Measurements from ENCODE around the gene EMC1.
A peak's percentile ranks its signal among the peaks of the same experiment; 100 is the strongest.

EMC1 gene

GRCh38 chr1:19209439-19209989 lies 41.8 kb downstream of the EMC1 start:
- POLR2A ChIA-PET, result interaction anchor here (1.0 to 1.9 kb wide), 2 partner anchors 10 to 43 kb away, joined by 4 to 8 read pairs; partner anchors contain the start of gene MRTO4
- Histone ChIP-seq H3K4me1 (ENCODE audit: control insufficient read depth, insufficient read depth, low read length) (peaks cover 6% of the 10 kb centered on the region; the same call in 1 of the 2 replicates), H3K4me3 (ENCODE audit: low read depth, low read length) (peak overlapping the region; percentile 84)

DNA sequence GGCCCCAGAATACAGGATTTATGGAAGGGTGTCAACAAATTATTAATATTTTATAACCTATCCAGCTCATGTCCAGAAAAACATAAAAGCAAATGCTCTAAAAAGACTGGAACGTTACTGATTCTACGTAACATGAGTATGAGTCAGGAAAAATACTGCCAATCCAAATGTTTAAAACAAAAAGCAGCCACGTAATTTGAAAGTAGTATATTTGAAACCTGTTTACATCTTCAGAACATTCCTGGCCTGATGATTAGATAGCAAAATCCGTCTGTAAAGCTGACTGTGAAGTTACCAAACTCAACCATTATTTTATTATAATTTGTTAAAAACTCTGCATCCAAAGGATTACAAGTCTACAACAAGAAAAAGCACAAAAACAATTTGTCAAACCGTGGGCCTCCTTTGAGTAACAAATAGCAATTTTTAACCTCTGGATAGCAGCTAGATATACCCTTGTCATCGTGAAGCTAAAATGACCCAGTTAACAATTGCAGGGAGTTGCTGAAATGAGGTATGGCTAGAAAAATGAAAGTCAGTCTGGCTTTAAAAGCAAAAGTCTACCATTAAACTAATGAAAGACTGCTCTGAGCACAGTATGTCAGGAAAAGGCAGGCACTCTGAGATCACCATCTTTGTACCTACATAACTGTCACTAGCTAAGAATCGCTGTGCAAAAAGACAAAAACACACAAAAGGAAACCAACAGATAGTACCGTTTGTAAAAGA lies 42.5 kb downstream of the EMC1 start:
- Histone ChIP-seq H3K4me1 (ENCODE audit: control insufficient read depth, insufficient read depth, low read length) (peaks cover 6% of the 10 kb centered on the region; the same call in 1 of the 2 replicates), H3K4me3 (ENCODE audit: low read depth, low read length) (peak overlapping the region; percentile 84), H3K36me3 (ENCODE audit: control insufficient read depth in 2 of 2, insufficient read depth in 1 of 2, low read length in 2 of 2) (peaks cover 0 to 23% of the 10 kb centered on the region in 2 experiments; a peak in 1 of 3 replicates), H3K27ac (ENCODE audit: extremely low read depth, low read depth, low read length) (peak overlapping the region; percentile 65; the same call in 1 of the 2 replicates), H3K9me3 (ENCODE audit: control insufficient read depth, insufficient read depth, low read depth, low read length) (no peaks in the 10 kb centered on the region)
- CTCF ChIA-PET, result interaction anchor here (0.6 to 1.2 kb wide), 4 partner anchors 51 to 451 kb away, joined by 3 to 4 read pairs (median 3); no protein-coding TSS in a partner anchor
- no peak for TF ChIP-seq OSR2 (tag by site-specific recombination; IDR thresholded peaks at IDR 0.05)
- peak; percentile 92 for TF ChIP-seq PRDM1 (tag by site-specific recombination; IDR thresholded peaks at IDR 0.05)
- POLR2A ChIA-PET, result interaction anchor here (1.0 kb wide), 1 partner anchor 43 kb away, joined by 4 read pairs; the partner anchor contains the start of gene MRTO4

More at GRCh38 chr1:19209439-19209989, 41.8 kb downstream of the EMC1 start:
- no peak for TF ChIP-seq ZNF175 (tag by site-specific recombination; IDR thresholded peaks at IDR 0.05)
- peak; percentile 81 for TF ChIP-seq ZBTB17 (tag by site-specific recombination; IDR thresholded peaks at IDR 0.05)
- peak; percentile 97 for TF ChIP-seq PRDM10 (tag by site-specific recombination; IDR thresholded peaks at IDR 0.05)
- TF ChIP-seq ZNF660 (tag by site-specific recombination; IDR thresholded peaks at IDR 0.05), result peak; percentile 94
- peak; percentile 56; the same call in 1 of the 2 replicates for TF ChIP-seq ZNF664 (tag by site-specific recombination; IDR thresholded peaks at IDR 0.05)
- TF ChIP-seq, protein P1, sequence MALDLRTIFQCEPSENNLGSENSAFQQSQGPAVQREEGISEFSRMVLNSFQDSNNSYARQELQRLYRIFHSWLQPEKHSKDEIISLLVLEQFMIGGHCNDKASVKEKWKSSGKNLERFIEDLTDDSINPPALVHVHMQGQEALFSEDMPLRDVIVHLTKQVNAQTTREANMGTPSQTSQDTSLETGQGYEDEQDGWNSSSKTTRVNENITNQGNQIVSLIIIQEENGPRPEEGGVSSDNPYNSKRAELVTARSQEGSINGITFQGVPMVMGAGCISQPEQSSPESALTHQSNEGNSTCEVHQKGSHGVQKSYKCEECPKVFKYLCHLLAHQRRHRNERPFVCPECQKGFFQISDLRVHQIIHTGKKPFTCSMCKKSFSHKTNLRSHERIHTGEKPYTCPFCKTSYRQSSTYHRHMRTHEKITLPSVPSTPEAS (tag by site-specific recombination; IDR thresholded peaks at IDR 0.05), result peak; percentile 47; the same call in 1 of the 2 replicates
- TF ChIP-seq ELK4 (IDR thresholded peaks at IDR 0.05; ENCODE audit: borderline replicate concordance, low read depth, low read length), result no peak
- TF ChIP-seq KLF9 (tag by site-specific recombination; IDR thresholded peaks at IDR 0.05; ENCODE audit: low read depth), result peak; percentile 69; the same call in 1 of the 2 replicates
- TF ChIP-seq, protein P2, sequence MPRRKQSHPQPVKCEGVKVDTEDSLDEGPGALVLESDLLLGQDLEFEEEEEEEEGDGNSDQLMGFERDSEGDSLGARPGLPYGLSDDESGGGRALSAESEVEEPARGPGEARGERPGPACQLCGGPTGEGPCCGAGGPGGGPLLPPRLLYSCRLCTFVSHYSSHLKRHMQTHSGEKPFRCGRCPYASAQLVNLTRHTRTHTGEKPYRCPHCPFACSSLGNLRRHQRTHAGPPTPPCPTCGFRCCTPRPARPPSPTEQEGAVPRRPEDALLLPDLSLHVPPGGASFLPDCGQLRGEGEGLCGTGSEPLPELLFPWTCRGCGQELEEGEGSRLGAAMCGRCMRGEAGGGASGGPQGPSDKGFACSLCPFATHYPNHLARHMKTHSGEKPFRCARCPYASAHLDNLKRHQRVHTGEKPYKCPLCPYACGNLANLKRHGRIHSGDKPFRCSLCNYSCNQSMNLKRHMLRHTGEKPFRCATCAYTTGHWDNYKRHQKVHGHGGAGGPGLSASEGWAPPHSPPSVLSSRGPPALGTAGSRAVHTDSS (tag by site-specific recombination; IDR thresholded peaks at IDR 0.05), result 0 out of 2 replicates have a peak, but pooled peaks have one; percentile 5
- TF ChIP-seq ZNF133 (tag by site-specific recombination; IDR thresholded peaks at IDR 0.05), result no peak
- Histone ChIP-seq H3K36me3 (ENCODE audit: control insufficient read depth in 2 of 2, insufficient read depth in 1 of 2, low read length in 2 of 2) (peaks cover 0 to 26% of the 10 kb centered on the region in 2 experiments; a peak in 1 of 3 replicates), H3K9me3 (ENCODE audit: control insufficient read depth, insufficient read depth, low read depth, low read length) (no peaks in the 10 kb centered on the region), H3K27ac (ENCODE audit: extremely low read depth, low read depth, low read length) (peak overlapping the region; percentile 65)
- CTCF ChIA-PET, result interaction anchor here (0.6 to 1.2 kb wide), 3 partner anchors 52 to 450 kb away, joined by 3 read pairs; no protein-coding TSS in a partner anchor

Data from HEK293 (cell line).